Epithelial cell of esophagus (primary cell): ENCODE data around the gene HSD11B1.

Experiments used
- DNase-seq: peaks from one replicate; pipeline ENCODE4 v3.0.0; 2010; ENCODE audit warnings: low read depth
- H3K4me3 ChIP-seq: 2 replicates; pipeline ENCODE4 v1.5.1; 2011; ENCODE audit warnings: mild to moderate bottlenecking, low read length, control low read depth
- TF ChIP-seq, protein P1 (sequence below): IDR thresholded peaks from 2 replicates; pipeline ENCODE4 v1.5.1; 2011; ENCODE audit warnings: low read depth, mild to moderate bottlenecking, low read length, control low read depth, inconsistent platforms; ENCODE audit not compliant: insufficient read depth; ENCODE audit errors: missing control alignments

The HSD11B1 gene

DNA sequence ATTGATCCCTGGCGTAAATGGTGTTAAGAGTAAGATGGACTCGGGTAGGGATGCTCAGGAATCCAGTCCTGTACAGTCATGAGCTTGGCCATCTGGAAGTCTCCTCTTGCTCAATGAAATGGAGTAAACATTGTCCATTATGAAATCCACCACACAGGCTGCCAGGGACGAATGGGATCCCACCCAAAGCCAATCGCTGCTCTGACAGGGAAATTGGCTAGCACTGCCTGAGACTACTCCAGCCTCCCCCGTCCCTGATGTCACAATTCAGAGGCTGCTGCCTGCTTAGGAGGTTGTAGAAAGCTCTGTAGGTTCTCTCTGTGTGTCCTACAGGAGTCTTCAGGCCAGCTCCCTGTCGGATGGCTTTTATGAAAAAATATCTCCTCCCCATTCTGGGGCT, at the start of gene HSD11B1:
TSS of gene HSD11B1 (plus strand) at position 263 of the 400 bp plus-strand sequence. CDS start at position 360, 97 bp downstream.
- DNase-seq, result peak; percentile 21
- TF ChIP-seq, protein P1, sequence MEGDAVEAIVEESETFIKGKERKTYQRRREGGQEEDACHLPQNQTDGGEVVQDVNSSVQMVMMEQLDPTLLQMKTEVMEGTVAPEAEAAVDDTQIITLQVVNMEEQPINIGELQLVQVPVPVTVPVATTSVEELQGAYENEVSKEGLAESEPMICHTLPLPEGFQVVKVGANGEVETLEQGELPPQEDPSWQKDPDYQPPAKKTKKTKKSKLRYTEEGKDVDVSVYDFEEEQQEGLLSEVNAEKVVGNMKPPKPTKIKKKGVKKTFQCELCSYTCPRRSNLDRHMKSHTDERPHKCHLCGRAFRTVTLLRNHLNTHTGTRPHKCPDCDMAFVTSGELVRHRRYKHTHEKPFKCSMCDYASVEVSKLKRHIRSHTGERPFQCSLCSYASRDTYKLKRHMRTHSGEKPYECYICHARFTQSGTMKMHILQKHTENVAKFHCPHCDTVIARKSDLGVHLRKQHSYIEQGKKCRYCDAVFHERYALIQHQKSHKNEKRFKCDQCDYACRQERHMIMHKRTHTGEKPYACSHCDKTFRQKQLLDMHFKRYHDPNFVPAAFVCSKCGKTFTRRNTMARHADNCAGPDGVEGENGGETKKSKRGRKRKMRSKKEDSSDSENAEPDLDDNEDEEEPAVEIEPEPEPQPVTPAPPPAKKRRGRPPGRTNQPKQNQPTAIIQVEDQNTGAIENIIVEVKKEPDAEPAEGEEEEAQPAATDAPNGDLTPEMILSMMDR, result no peak
- H3K4me3 ChIP-seq, result no peak within 1 kb of the TSS

DNA sequence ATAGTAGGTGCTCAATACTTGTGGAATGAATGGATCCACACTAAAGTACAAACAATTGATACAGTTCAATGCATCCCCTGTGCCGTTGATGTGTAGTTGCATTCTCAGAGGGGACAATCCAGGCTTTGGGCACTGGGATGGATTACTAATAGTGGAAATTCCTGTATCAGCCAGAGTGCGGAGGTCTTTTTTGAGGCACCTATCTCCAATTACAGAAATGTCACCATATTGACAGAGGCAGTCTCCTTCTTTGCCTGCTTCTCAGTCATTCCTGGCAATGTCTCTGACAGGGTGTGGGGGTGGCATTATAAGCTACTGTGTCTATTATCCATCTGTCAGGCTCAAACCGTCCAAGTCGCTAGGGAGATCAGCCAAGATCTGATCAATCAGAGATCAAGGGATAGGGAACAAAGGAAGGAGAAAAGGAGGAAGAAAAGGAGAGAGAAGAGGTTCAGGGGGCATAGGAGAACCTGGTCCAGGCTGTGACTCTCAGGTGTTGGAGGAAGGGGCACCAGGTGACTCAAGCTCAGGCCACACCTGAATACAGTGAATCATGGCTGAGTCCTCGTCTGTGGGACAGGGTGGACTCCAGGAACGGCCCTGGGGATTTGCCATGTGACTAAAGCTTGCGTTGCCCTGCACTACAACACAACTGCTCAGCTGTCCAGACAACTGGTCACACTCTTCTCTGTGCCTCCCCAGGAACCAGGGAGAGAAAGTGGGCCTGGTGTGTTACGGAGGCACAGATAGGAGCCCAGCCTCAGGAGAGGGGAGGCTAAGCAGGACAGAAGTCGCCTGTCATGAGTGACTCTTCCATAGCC, 49.0 kb upstream of the HSD11B1 start:
- peak; percentile 97 for DNase-seq

DNA sequence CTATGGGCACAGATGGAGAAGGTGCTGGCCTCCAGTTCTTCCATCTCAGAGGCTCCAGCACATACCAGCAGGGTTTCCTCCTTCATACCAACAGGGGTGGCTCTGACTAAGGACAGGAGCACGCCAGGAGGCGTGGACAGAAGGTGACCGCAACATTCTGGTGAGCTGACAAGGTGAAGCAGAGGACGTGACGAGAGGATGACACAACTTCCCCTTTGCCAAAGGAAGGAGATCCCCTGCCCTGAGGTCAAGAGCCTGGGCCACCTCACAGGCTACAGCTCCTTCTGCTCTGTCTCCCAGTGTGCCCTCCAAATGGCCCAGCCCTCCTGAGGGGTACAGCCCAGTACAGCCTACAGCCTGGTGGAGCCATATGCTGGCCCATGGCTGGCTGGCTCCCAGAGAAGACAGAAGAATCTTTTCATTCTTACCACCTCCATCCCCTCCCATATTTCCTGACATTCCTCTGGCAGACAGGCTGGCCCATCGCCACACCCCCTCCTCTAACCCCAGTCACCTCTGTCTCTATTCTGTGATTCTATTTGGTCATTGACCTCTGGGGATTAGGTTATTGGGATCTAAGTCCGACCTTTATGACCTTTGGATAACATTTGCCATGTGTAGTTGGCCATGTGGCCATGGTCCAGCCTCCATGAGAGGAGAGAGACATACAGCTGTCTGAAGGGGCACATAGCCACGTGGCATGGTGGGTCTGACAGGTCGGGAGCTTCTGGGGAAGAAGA, 47.3 kb upstream of the HSD11B1 start:
- TF ChIP-seq, protein P1, result no peak
- peak; percentile 97 for DNase-seq

More for the DNA sequence above, 49.0 kb upstream of the HSD11B1 start:
- TF ChIP-seq, protein P1, result no peak
- no peak overlapping the region for H3K4me3 ChIP-seq

DNA sequence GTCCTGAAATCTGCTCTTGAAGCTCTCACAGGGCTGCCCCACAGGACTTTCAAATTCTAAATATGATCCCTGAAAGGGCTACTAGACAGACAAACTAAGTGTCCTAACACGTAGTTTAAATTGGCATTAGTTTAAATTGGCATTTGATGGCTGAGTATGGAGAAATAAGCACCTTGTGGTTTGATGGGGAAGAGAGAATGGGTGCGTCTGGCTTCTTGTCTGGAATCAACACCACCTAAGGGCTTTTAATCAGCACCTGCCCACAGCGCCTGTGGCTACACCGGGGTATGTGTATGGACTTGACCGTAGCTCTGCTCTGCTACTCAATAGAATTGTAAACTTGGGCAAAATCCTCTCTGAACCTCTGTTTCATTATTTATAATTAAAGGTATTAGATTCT, 46.7 kb upstream of the HSD11B1 start:
- peak; percentile 87 for DNase-seq
- H3K4me3 ChIP-seq, result no peak overlapping the region
- TF ChIP-seq, protein P1, result peak; percentile 6

More for the DNA sequence above, 47.3 kb upstream of the HSD11B1 start:
- no peak overlapping the region for H3K4me3 ChIP-seq

DNA sequence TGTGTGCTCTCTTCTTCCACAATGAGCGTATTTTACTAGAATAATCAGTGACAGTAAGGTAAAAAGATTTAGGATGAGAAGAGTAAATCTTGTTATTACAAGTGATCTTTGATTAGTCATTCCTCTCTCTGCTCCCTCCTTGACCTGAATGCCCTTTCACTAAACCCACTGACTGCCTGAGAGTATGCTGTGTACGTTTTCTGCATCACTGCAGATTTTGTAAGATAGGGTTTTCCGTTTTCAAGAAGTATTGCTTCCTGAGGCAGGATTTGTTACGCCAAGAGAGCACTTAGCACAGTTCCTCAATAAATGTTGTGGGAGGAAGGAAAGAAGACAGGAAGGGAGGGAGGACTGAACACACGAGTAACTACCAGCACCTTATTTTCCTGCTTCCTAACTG, 44.7 kb upstream of the HSD11B1 start:
- H3K4me3 ChIP-seq, result no peak overlapping the region
- TF ChIP-seq, protein P1, result no peak
- DNase-seq, result peak; percentile 59

DNA sequence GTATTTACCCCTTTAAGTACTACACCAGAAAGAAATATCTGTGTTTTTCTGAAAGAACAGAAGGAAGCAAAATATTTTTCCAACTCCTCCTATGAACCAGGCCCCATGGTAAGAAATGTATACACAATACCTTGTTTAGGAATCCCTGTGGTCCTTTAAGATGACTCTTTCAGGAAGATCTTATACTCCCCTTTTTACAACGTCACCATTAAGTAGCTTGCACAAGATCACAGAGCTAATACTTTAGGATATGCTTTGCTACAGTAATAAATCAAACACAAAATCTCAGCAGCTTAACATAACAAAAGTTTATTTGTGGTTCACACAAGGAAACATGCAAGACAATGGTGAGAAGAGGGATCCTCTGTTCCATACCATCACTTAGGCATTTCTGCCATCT, 43.6 kb upstream of the HSD11B1 start:
- H3K4me3 ChIP-seq, result no peak overlapping the region
- TF ChIP-seq, protein P1, result no peak
- DNase-seq, result no peak
